ENCODE data around the gene ETNK2. TPM values are rescaled to one million over a fixed set of nuclear protein-coding genes. Genes with fewer than 3 reads are reported as not detected.

ETNK2 gene
- total and polyA plus RNA-seq, 2 donors (not counting 1 experiment from before 2014, with no cell fraction given): 0.49 to 2.8 TPM

- Histone ChIP-seq H3K27me3 (replicated peaks in 1 of 4; ENCODE audit: control extremely low read depth in 1 of 4, control insufficient read depth in 3 of 4, insufficient read depth in 4 of 4, low read length in 3 of 4) (peaks cover 0 to 3% (median 1%) of the 10 kb centered on the region in 4 experiments), H3K9me3 (ENCODE audit: control extremely low read depth in 1 of 3, control insufficient read depth in 2 of 3, insufficient read depth in 1 of 3, low read length in 2 of 3) (no peaks in the 10 kb centered on the region), H4K20me1 (ENCODE audit: control insufficient read depth, insufficient read depth, low read length, poor library complexity, severe bottlenecking) (no peaks in the 10 kb centered on the region), H3K9ac (ENCODE audit: low read length) (no peak overlapping the region), H2AFZ (ENCODE audit: insufficient read depth, low read depth, low read length, poor library complexity, severe bottlenecking) (no peak overlapping the region), H3K79me2 (ENCODE audit: control insufficient read depth, insufficient read depth, low read length) (no peaks in the 10 kb centered on the region), H3K4me2 (replicated peaks; ENCODE audit: low read depth, low read length, poor library complexity, severe bottlenecking) (no peak overlapping the region), H3K4me3 (ENCODE audit: control extremely low read depth in 1 of 5, extremely low read depth in 1 of 5, insufficient read depth in 1 of 5, low read depth in 2 of 5, low read length in 4 of 5) (no peak overlapping the region), H3K36me3 (replicated peaks in 1 of 2; ENCODE audit: control extremely low read depth in 1 of 2, control insufficient read depth in 1 of 2, extremely low read depth in 1 of 2, insufficient read depth in 2 of 2, low read length in 1 of 2) (no peaks in the 10 kb centered on the region), H3K27ac (ENCODE audit: low read length in 2 of 2) (no peak overlapping the region), H3K4me1 (ENCODE audit: control insufficient read depth in 2 of 2, insufficient read depth in 2 of 2, low read length in 2 of 2) (no peaks in the 10 kb centered on the region)
- WGBS (ENCODE audit: insufficient coverage): 98% methylated on average over 5 of the region's 7 CpGs
- H3K4me3 Mint-ChIP-seq: no peak overlapping the region
- no peak overlapping the region for H3K27ac Mint-ChIP-seq
- H3K9me3 Mint-ChIP-seq (ENCODE audit: insufficient read depth): no peaks in the 10 kb centered on the region
- ATAC-seq (ENCODE audit: low read depth) (no peak), DNase-seq (no peak)
- CTCF ChIA-PET: no interaction called here
- intact Hi-C loops (cut with micrococcal nuclease): no loop called here
- POLR2A ChIA-PET: no interaction called here
- H3K4me1 Mint-ChIP-seq: no peaks in the 10 kb centered on the region
- H3K27me3 Mint-ChIP-seq: peaks cover 16% of the 10 kb centered on the region
- TF ChIP-seq EZH2 (IDR thresholded peaks at IDR 0.05; ENCODE audit: borderline replicate concordance, insufficient read depth, low read depth, low read length, poor library complexity, severe bottlenecking): no peak
- no peak for TF ChIP-seq CTCF (IDR thresholded peaks at IDR 0.05)
Measured at GRCh38 chr1:204083491-204083890, 68.4 kb downstream of the ETNK2 start.

- no peak for ATAC-seq (ENCODE audit: low read depth)
- H3K4me3 ChIP-seq (ENCODE audit: control extremely low read depth in 1 of 5, extremely low read depth in 1 of 5, insufficient read depth in 1 of 5, low read depth in 2 of 5, low read length in 4 of 5): no peak overlapping the region
- H3K4me3 Mint-ChIP-seq: no peak overlapping the region
- 87% methylated on average over 7 of the region's 8 CpGs for WGBS (ENCODE audit: insufficient coverage)
- no peak overlapping the region for H3K27ac ChIP-seq (ENCODE audit: low read length in 2 of 2)
- H2AFZ ChIP-seq (ENCODE audit: insufficient read depth, low read depth, low read length, poor library complexity, severe bottlenecking): no peak overlapping the region
- no peaks in the 10 kb centered on the region for H3K9me3 ChIP-seq (ENCODE audit: control extremely low read depth in 1 of 3, control insufficient read depth in 2 of 3, insufficient read depth in 1 of 3, low read length in 2 of 3)
- CTCF ChIA-PET: no interaction called here
- no peaks in the 10 kb centered on the region for H3K79me2 ChIP-seq (ENCODE audit: control insufficient read depth, insufficient read depth, low read length)
- no peak overlapping the region for H3K9ac ChIP-seq (ENCODE audit: low read length)
- POLR2A ChIA-PET: no interaction called here
- H3K9me3 Mint-ChIP-seq (ENCODE audit: insufficient read depth): no peaks in the 10 kb centered on the region
- TF ChIP-seq CTCF (IDR thresholded peaks at IDR 0.05): no peak
- TF ChIP-seq EZH2 (IDR thresholded peaks at IDR 0.05; ENCODE audit: borderline replicate concordance, insufficient read depth, low read depth, low read length, poor library complexity, severe bottlenecking): no peak
- H3K27me3 ChIP-seq (replicated peaks in 1 of 4; ENCODE audit: control extremely low read depth in 1 of 4, control insufficient read depth in 3 of 4, insufficient read depth in 4 of 4, low read length in 3 of 4): peaks cover 0 to 6% (median 2%) of the 10 kb centered on the region in 4 experiments
- no peaks in the 10 kb centered on the region for H3K4me1 Mint-ChIP-seq
- H3K4me2 ChIP-seq (replicated peaks; ENCODE audit: low read depth, low read length, poor library complexity, severe bottlenecking): no peak overlapping the region
- H3K4me1 ChIP-seq (ENCODE audit: control insufficient read depth in 2 of 2, insufficient read depth in 2 of 2, low read length in 2 of 2): no peaks in the 10 kb centered on the region
- H3K27me3 Mint-ChIP-seq: peaks cover 30% of the 10 kb centered on the region
- H3K36me3 ChIP-seq (replicated peaks in 1 of 2; ENCODE audit: control extremely low read depth in 1 of 2, control insufficient read depth in 1 of 2, extremely low read depth in 1 of 2, insufficient read depth in 2 of 2, low read length in 1 of 2): no peaks in the 10 kb centered on the region
- H3K27ac Mint-ChIP-seq: no peak overlapping the region
- no peaks in the 10 kb centered on the region for H4K20me1 ChIP-seq (ENCODE audit: control insufficient read depth, insufficient read depth, low read length, poor library complexity, severe bottlenecking)
- intact Hi-C loops (cut with micrococcal nuclease): no loop called here
- DNase-seq: no peak
Measured at GRCh38 chr1:204081791-204082513, 69.9 kb downstream of the ETNK2 start.
